ENCODE measurements around the gene ACO1.
A peak's percentile ranks its signal among the peaks of the same experiment; 100 is the strongest.

Gene ACO1

DNA sequence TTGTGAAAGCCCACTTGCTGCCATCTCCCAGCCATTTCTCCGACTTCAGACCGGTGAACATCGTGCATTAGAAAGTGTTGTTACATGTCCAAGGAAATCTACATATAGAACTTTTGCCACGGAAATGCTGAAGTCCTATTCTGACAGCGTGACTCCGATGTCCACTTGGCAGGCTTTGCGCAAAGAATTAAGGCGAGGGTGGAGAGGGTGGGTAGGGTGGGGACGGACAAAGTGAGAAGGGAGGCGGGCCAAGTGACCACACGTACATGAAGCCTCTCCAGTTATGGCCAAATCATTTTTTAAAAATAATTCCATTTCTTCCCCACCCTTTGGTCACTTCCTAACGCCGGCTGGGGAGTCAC is 460 bp upstream of the ACO1 start:
- DNase-seq: no peak

DNA sequence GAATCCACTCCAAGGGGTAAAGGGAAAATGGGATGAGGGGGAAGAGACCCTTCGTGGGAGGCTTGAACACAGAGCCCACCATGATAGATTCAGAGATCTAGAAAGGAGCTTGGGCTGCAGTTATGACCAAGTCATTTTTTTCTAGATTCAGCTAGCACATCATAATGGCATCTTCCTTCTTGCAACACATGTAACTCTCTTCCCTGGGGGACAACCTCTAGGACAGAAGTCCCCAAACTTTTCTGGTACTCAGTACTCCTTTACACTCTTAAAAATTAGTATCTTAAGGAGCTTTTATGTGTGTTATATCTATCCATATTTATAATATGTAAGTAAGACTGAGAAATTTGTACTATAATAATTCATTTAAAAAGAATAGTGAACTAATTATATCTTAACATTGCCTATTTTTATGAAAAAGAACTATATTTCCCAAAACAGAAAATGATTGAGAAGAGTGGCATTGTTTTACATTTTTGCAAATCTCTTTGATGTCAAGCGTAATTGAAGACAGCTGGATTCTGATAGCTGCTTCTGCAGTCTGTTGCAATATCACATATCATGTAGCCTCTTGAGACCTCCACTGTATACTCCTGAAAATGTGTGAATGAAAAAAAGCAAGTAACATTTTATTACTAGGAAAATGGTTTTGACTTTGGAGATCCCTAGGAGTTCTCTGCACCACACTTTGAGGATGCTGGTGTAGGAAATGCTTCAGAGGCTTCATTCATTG is 875 bp downstream of the ACO1 start:
- peak; percentile 48 for DNase-seq

- no peak for DNase-seq
Observed at GRCh38 chr9:32385885-32386283, 1.4 kb downstream of the ACO1 start.

- no peak for DNase-seq
Observed at GRCh38 chr9:32387256-32387655, 2.8 kb downstream of the ACO1 start.

DNA sequence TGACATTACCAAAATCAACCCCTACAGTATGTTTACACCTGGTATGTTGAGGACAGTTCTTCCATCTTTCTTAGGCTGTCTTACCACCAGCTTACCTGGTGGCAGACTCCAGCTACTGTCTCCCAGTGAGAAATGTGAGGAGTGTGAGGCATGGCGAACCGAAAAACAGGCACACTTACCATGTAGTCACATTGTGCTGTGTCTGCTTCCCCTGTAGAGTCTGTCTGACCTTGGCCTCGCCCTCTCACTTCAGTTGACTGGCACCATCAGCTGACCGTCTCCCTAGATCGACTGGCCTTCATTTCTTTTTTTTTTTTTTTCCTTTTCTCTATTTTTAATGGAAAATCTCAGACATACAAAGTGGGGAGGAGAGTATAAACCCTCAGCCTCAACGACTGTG is 4.9 kb downstream of the ACO1 start:
- DNase-seq: no peak

DNA sequence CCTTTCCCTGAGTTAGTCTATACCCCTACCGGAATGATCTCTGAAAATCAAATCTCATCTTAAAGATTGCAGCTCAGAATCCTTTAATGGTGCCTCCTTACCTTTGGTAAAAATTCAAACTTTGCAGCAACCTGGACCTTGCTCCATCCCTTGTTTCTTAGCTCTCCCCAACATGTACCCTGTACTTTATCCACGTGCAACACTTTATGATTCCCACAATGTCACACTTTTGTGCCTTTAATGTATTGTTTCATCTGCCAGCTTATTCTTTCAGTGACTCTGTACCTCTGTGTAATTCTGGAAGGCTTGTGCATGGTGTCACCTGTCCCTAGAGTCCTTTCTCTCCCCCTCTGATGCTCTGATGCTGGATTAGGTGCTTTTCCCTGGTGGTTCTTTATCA is 9.5 kb downstream of the ACO1 start:
- DNase-seq: no peak

GRCh38 chr9:32394381-32395049 is 10.1 kb downstream of the ACO1 start:
- no peak for DNase-seq

GRCh38 chr9:32395510-32396216 is 11.2 kb downstream of the ACO1 start:
- peak; percentile 87 for DNase-seq

GRCh38 chr9:32398207-32398606 is 13.8 kb downstream of the ACO1 start:
- DNase-seq: no peak

- DNase-seq: no peak
Observed at GRCh38 chr9:32399110-32399815, 14.8 kb downstream of the ACO1 start.

DNA sequence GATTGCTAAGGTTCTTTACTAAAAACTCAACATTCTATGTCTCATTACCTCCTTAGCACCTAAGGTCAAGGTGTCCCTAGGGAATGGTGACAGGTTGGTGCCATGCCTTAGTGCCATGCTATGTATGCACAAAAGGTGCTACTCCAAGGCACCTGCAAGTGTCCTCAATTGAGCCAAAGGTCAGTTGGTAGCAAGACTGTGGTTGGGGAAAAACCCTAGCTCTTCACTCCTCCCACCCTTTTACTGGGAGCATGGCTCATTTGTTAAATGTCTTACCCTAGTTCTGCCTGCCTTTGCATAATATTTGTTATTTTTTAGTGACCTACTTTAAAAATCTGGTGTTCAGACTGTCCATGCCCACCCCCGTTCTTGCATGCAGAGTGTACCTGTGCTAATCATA is 17.0 kb downstream of the ACO1 start:
- DNase-seq: no peak

- DNase-seq: no peak
Observed at GRCh38 chr9:32403567-32404260, 19.3 kb downstream of the ACO1 start.

DNA sequence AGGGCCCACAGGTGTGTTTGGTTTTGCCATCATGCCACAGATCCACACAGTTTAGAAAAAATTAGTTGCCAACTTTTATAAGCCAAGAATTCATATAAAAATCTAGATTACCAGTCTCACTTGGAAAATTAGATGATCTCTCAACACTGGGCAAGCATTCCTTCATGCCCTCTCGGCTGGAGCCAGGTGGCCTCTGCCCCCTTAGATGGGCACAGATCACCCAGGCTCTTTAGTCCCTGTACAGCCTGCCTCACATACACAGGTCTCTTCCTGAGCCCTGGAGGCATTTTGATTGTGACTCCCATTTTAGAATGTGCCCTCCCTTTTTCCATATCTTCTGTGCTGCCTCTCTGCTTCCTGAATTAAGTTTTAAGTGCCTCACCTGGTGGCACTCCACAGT is 20.0 kb downstream of the ACO1 start:
- DNase-seq: no peak

GRCh38 chr9:32404856-32405255 is 20.4 kb downstream of the ACO1 start:
- DNase-seq: no peak

DNA sequence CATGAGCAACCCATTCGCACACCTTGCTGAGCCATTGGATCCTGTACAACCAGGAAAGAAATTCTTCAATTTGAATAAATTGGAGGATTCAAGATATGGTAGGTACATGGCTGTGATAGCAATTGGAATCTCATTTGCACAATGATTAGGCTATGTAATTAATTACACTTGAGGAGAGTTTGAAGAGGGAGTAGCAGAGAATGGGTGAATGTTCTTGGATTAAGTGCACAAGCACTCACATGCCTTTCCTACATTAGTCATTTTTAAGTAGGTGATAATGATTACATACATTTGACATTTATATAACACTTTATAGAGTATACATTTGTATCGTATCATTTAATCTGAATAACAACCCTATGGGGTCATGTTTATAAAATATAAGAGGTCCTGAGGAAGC is 21.1 kb downstream of the ACO1 start:
- DNase-seq: no peak

- no peak for DNase-seq
Observed at GRCh38 chr9:32406046-32406445, 21.6 kb downstream of the ACO1 start.

GRCh38 chr9:32411753-32412152 is 27.3 kb downstream of the ACO1 start:
- DNase-seq: no peak

GRCh38 chr9:32412440-32412839 is 28.0 kb downstream of the ACO1 start:
- no peak for DNase-seq

GRCh38 chr9:32413424-32413823 is 29.0 kb downstream of the ACO1 start:
- no peak for DNase-seq

GRCh38 chr9:32414856-32415255 is 30.4 kb downstream of the ACO1 start:
- no peak for DNase-seq

- DNase-seq: no peak
Observed at GRCh38 chr9:32419921-32420320, 35.5 kb downstream of the ACO1 start.

DNA sequence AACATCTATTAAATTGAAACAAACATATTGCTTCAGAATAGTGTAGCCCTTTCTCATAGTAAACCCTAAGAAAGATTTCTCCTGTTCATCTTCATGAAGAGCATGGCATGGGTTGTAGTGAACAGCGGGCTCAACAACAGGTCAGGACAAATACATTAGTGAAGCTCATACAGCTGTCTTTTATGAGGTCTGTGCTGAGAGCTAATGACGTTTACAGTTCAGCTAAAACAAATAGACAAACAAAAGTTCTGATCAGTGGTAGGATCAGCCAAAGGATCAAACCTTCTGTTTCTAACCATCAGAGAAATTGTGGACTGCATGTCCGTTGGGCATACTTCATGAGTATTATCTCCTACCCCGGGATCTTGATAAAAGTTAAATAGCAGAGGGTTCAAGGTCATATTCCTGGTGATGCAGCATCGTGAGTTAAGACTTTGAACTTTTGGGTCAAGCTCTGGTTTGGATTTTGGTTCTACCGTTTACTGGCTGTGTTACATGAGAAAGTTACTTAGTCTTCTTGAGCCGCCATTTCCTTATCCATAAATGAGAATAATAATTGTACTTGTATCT is 37.9 kb downstream of the ACO1 start:
- no peak for DNase-seq

DNA sequence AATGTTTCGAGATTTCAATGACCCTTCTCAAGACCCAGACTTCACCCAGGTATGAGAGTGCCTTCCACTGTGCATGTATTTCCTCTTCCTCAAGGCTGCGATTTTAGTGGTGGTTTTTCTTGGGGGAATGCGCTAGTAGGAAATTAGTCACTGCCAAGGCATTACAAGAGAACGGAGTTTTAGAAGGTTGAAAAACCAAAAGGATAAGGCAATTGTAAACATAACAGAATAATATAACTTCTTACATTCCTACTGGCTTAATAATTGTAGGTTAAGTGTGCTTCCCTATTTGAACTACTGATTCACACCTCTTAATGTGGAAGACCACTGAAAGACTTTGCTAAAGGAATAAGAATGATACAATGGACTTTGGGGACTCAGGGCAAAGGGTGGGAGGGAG is 38.9 kb downstream of the ACO1 start:
- no peak for DNase-seq
